GM12801 (cell line): ENCODE measurements around the gene KRTAP24-1.

Experiments
- TF ChIP-seq, protein P1 (sequence below): IDR thresholded peaks from one replicate; pipeline ENCODE4 v1.5.1; 2011; ENCODE audit warnings: control low read depth; ENCODE audit not compliant: insufficient read length; ENCODE audit errors: extremely low read depth

KRTAP24-1 gene

DNA sequence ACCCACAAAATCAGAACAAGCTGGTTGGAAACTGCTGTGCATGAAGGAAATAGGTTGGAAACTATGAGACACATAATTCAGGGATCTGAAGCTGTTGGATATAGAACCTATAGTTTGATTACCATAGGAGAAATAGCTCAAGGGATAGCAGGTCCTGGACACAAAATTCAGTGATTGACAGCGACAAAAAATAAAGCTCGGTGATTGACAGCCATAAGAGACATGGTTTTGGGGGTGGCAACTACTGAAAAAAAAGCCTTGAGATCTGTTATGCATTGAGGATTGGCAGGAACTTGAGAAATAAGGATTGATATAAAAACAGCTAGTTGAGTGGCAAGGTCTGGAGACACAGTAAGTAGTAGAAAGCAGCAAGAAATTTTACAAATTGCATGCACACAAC lies 6.5 kb upstream of the KRTAP24-1 start, which contains the start of gene KRTAP25-1:
KRTAP25-1 (minus strand) TSS at position 300 of the 400 bp plus-strand sequence; CDS start at position 276, 24 bp downstream.
- TF ChIP-seq, protein P1, sequence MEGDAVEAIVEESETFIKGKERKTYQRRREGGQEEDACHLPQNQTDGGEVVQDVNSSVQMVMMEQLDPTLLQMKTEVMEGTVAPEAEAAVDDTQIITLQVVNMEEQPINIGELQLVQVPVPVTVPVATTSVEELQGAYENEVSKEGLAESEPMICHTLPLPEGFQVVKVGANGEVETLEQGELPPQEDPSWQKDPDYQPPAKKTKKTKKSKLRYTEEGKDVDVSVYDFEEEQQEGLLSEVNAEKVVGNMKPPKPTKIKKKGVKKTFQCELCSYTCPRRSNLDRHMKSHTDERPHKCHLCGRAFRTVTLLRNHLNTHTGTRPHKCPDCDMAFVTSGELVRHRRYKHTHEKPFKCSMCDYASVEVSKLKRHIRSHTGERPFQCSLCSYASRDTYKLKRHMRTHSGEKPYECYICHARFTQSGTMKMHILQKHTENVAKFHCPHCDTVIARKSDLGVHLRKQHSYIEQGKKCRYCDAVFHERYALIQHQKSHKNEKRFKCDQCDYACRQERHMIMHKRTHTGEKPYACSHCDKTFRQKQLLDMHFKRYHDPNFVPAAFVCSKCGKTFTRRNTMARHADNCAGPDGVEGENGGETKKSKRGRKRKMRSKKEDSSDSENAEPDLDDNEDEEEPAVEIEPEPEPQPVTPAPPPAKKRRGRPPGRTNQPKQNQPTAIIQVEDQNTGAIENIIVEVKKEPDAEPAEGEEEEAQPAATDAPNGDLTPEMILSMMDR = no peak

DNA sequence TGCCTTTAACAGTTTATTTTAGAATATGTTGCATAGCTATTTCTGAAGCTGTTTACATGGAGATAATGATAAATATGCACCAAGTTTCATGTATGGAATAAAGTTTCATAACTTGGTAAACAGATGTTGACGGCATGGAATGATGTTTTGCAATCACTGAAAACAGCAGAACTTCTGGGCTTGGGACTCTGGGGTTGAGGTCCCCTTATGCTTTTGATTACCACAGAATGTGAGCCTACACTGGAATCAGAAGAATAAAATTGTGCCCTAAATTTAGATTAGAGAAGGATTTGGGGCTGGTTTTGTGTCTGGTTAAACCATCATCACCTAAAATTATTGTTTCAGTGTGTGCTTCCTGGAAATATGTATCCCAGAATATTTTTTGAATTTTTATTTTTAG lies 11.1 kb downstream of the KRTAP24-1 start:
- TF ChIP-seq, protein P1 = no peak

DNA sequence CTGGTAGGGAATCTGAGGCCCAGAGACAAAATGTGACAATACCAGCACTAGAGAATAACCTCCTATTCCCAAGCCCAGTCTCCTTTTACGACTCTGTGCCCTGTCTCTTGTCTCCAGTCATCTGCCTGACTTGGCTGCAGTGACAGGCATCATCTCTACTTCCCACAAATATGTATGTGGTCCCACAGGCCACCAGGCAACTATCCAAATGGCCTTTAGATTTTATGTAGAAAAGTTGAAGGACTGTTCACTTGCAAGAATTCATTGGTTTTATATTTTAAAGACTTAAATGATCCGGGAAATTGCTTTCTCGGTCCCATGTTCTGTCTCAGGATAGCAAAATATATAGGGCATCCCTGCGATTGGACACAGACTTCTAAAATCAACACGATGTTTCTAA lies 11.6 kb downstream of the KRTAP24-1 start:
- TF ChIP-seq, protein P1 = no peak

DNA sequence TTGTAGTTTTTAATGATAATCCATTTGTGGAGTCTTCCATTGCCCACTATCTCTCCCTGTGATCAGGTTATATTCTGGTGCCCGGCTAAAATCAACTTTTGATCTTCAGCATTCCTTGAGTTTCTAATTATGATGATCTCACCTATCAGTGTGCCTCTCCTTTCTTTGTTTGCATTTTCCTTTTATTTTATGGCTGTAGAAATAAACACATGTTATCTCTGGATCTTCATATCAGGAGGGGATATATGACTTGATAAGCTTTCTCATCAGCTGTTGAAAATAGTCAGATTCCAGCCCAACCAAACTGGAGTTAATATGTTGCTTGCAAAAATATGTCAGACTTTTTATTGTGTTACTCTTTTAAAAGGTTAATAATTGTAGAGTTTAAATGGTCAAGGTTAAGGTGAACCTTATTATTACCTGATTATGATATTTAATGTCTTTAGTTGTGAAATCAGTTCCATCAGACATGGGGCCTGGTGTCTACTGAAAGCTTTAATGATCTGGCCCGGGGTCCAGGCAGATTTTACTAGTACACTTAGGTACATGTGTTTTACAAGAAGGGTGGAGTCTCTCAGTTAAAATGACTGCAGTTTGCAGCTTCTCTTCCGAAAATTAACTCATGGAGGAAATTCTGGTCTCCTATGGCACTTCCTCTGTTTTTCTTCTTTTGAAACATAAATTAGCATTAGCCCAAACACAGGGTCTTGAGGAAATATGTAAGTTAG lies 12.8 kb downstream of the KRTAP24-1 start:
- TF ChIP-seq, protein P1 = no peak

DNA sequence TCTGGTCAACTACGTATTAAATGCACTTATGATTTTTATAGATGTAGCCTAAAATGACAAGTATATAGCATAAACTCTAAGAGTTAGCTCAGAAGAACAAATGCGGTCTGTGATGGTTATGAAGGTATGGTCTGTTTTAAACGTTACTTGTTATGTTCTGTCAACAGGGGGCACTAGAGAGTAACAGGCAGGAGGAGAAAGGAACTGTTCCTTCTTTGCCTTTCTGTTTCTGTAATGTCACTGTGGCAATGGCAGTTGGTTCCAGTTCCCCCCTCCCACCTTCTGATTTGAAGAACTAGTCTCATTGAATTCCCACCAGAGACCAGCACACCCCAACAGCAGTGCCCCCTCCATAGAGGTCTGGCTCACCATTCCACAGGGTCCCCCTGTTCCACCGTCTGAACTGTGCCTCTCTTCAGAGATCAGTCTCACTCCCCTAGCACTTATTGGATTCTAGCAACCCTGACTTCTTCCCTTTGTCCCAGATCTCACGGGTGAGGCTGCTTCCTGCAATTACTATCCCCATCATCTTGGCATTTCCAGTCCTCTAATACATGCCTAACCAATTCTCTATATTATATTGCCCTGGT lies 14.0 kb downstream of the KRTAP24-1 start:
- TF ChIP-seq, protein P1 = no peak

DNA sequence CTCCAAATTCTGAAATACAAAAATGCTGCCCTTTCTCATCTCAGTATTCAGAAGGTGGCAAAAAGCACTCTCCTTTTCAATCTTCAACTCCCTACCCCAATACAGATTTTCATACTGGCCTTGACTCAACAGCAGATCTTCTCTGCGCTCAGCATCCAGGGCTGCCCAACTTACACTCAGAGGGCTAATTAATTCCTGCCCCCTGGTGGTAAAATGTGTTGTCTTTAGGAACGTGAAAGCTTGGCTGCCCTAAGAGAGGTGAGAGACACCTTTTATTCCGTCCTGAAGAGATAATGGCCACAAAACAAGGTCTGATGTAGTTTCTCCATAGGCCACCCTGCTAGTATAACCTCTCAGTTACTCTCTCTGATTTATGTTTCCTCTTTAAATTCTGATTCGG lies 25.0 kb downstream of the KRTAP24-1 start:
- TF ChIP-seq, protein P1 = no peak

DNA sequence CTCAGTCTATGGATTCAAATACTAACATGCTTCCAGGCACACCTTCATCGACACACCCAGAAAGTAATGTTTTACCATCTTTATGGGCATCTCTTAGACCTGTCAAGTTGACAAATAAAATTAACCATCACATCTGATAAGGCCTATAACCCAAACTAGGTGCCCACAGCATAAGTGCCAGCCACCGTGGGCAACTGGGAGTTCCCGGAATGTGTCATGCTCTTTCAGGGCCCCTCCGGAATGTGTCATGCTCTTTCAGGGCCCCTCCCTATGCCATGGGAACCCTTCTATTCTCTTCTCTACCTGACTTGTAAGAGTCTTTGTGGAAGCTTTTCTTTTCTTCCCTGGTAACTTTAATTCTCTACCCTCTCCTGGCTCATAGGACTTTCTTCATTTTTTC lies 26.6 kb downstream of the KRTAP24-1 start:
- TF ChIP-seq, protein P1 = no peak
